GM19193 (cell line): ENCODE measurements around the gene GADD45G.

Experiments used
- POLR2A ChIP-seq: IDR thresholded peaks from 4 replicates; pipeline ENCODE4 v1.6.1; 2011; ENCODE audit not compliant: insufficient read depth, insufficient read length; ENCODE audit errors: extremely low read depth

The GADD45G gene

DNA sequence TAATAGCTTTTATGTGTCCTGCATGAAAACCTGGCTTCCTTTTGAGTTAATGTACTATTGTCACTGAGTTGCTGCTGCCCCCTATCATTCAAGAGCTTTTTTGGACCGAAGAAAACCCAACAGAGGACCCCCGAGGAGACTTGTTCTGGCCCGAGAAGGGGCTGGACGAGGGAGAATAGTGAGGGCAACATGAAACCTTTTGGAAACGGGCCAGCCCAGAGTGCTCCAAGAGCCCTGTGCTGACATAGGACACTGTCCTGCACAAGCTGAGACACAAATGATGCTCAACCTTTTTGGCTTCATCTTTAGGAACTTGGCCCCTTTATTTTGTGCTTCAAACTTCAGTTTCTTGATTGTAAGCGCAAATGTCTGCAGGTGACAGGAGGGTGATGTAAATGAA, 4.0 kb upstream of the GADD45G start:
- no peak for TF ChIP-seq POLR2A

DNA sequence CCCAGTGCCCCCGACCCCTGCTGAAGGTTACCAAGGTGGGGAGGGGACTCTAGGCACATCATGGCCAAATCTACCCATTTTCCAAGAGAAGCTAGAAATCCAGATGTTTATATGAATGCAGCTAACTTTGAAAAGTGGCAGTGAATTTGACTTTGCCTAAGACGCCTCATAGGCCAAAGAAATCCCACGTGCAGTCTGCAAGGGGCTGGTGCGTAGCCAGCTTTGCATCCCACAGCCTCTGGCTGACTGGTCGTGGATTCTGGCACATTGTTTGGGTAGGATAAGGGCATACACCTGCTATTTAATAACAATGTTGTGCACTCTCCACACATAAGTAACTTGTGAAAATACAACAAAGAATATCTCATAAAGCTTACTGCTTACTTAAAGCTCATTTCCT, 3.5 kb upstream of the GADD45G start:
- no peak for TF ChIP-seq POLR2A

DNA sequence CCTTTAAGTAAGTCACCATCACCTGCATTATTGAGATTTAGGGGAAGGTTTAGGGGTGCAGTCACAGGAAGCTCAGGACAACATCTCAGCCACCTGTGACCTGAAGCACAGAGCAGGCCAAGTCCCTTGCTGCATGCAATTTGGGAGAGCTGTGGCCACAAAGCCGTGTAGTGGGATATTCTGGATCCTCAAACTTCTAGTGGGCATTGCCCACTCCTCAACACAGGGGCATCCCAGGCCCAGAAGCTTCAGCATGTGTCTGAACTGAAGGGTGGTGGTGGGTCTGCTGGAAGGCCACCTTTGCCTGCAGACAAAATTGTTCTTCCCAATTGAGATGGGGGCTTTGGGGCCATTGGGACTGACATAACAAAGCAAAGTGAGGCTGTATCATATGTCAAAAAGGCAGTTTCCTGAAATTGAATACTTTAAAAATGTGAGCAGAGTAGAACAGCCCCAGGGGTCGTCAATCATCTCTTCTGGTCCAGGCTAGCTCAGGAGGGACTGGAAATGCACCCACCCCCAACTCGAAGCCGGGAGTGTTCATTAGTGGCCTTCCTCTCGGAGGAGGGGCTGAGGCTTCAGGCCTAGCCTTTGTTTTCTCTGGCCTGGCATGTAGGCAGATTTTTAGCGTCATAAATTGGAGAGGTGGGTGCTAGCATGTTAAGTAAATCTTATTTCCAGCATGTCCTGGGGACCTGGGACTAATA, 2.8 kb upstream of the GADD45G start:
- no peak for TF ChIP-seq POLR2A

DNA sequence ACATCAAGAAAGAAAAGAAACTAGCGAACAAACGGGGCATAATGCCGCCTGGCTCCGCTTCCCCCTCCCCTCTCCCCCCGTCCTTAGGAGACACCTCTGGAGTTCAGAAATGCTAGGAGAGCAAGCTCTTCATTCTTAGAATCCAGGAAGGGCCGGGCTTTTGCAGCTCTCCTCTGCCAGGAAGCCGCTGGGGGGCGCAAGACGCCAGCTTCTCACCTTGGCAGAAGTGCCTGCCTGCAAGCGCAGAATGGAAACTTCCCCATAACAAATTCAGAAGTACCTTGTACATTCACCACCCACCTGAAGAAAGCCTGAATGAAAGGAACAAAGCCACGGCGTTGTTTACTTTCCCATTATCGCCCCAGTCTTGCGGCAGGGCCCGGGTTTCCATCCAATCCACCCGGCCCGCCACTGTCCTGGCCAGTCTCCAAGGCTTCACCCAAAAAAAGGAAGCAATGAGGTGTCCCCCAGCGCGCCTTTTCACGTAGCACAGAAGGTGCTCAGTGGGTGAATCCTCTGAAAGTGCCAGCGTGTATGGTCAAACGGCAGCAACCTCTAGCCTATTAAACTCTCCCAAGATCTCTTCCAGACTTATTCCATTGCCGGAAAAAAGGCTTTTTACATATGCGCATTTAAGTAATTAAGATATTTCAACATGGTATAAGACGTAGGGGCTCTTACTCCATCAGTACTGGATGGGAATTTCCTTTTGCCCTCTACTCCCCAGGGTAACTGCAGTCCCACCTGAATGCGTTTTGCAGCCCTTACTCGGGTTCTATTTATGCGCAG, 1.6 kb upstream of the GADD45G start:
- no peak for TF ChIP-seq POLR2A

DNA sequence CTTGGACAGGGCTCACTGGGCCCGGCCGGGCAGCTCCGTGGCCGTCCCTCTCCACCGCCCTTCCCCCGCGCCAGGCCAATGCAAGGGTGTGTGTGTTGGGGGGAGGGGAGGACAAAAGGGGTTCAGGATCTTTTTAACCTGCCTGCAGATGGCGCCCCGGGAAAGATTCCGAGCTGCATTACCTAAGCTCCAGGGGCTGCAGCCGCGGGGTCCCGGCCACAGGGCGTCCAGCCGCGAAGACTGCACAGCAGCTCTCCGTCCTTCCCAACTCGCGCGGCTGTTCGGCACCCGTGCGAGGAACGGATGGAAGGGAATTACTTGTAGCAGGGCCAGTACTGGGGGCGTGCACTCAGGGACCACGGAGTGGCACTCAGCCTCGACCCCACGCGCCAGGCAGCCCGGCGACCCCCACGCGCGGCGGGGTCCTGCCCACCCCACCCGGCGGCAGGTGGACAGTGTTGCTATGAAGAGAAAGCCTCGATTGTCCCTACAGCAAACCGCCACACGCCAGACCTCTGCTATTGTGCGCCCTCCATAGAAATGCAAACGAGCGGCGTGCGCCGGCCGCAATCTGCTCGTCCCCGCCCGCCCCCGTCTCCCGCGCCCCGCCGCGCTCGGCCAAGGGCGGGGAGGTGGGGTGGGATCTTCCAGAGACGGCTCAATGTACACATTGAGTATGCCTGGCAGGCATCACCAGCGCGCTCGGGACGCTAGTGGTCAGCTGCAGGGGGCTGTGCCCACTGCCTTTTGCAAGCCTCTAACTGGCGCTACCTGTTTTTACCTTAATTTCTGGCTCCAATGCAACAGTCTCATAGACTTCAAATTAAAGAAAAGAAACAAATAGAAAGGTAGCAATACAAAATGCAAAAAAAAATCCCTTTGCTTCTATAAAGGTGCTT, 796 bp upstream of the GADD45G start:
- TF ChIP-seq POLR2A: no peak

DNA sequence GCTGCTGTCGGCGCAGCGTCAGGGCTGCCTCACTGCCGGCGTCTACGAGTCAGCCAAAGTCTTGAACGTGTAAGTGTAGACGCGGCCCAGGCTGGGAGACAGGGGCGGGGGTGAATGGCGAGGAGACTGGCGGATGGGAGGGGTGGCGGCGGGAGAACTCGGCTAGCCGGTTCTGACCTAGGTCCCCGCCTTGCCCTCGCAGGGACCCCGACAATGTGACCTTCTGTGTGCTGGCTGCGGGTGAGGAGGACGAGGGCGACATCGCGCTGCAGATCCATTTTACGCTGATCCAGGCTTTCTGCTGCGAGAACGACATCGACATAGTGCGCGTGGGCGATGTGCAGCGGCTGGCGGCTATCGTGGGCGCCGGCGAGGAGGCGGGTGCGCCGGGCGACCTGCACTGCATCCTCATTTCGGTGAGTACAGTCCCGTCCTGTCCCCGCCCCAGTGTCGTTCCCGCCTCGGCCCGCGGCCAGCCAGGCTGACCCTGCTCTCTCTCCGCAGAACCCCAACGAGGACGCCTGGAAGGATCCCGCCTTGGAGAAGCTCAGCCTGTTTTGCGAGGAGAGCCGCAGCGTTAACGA, 745 bp downstream of the GADD45G start:
- no peak for TF ChIP-seq POLR2A

DNA sequence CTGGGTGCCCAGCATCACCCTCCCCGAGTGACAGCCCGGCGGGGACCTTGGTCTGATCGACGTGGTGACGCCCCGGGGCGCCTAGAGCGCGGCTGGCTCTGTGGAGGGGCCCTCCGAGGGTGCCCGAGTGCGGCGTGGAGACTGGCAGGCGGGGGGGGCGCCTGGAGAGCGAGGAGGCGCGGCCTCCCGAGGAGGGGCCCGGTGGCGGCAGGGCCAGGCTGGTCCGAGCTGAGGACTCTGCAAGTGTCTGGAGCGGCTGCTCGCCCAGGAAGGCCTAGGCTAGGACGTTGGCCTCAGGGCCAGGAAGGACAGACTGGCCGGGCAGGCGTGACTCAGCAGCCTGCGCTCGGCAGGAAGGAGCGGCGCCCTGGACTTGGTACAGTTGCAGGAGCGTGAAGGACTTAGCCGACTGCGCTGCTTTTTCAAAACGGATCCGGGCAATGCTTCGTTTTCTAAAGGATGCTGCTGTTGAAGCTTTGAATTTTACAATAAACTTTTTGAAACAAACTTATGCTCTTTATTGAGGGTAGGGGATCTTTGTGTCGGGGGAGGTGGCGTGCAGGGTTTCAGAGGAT, 1.3 kb downstream of the GADD45G start:
- TF ChIP-seq POLR2A: no peak

DNA sequence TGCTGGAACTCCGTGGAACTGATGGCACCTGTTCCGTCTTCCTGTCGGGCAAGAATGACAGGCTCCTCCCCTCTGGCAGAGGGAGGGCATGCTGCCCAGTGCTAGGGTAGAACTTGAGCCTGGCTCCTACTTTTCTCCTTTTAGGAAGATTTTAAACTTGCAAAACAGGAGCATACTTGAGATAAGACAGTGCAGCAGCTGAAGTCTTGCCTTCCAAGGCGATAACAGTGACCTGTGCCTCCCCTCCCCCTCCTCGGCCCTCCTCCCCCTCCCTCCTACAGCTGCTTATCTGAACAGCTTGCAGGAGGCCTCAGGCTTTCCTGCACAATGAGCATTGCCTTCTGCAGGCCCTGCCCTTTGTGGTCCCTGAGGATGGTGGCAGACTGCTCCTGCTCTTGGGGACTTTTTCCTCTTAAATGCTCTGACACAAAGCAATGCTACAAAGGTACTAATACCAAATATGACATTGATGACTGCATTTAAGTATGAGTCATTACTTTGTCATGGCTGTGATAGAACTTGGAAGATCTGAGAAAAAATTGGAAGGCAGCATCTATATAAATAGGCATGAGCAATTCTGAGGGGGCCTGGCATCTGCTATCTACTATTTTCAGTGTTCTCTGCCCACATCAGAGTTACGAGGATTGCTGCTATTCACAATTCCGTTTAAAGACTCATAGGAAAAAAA, 2.0 kb downstream of the GADD45G start:
- no peak for TF ChIP-seq POLR2A

DNA sequence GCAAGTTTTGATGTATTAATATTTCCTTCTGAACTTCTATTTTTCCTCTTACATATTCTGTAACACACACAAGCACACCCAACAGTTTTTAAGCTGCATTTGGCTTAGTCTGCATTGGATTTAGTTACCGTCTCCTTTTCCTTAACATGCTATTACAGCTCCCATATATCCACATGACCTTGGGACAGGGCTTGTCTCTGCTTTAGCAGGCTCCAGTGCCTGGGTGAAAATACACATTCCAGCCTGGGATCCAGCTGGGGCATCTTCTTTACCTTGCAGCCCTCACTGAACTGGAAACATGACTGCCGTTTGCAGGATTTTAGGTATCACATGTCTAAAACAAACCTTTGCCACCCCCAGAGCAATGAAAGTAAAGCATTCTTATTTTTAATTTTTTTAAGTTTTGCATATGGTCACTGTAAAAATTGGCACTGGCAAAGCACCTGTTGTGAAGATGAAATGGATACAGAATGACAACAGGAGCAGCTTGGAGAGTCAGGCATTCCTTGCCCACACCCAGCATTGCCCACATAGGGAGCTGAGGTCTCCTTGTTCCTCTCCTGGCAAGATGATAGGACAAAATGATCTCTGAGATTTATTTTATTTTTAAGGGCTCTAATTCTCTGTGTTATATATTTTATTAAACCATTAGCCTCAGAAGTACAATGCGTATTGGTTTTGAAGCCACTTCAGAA, 4.0 kb downstream of the GADD45G start:
- no peak for TF ChIP-seq POLR2A

DNA sequence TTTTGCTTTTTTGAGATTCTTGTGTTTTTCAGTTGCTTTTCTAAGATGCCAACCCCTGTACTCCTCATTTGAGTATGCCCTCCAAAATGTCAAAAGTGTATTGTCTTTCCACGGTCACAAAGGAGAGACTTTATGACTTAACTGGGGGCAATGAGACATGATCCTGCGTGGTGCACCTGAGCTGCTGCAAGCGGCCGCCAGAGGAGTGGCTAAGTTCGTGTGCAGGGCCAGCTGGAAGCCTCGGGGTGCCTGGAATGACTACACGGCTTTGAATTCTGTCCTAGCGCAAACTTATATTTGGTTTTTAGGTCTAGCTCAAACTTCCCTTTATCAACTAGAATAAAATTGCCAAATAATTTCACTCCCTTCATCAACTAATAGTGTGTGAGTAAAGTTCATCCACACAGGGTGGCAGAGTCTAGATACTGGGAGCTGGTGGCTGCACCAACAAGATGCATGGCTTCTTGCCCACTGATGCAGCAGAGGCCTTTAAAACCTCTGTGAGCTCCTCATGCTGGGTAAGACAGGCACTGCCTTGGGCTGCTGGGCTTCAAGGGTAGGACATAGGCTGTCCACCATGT, 4.7 kb downstream of the GADD45G start:
- no peak for TF ChIP-seq POLR2A

DNA sequence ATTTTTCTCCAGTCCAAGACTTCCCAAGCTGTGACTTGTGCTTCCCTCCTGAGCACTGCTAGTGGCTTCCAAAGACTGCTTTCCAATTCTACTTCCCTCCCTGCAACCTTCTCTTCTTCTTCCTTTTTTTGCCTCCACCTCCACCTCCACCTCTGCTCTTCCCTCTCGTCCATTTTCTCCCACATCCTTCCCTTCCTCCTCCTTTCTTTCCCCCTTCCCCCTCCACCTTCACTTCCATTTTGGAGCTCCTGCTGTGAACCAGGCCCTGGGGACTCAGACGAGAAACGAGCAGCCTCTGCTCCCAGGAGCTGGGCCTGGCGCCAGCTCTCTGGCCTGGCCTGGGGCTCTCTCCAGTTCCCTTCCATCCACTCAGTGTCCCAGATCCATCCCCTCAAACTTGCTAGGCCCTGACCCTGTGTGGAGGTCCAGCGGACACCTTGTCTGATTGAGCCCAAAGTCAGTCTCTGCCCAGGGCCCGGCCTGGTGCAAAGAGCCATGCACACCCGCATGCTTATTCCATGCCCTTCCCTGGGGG, 5.6 kb downstream of the GADD45G start:
- TF ChIP-seq POLR2A: no peak

DNA sequence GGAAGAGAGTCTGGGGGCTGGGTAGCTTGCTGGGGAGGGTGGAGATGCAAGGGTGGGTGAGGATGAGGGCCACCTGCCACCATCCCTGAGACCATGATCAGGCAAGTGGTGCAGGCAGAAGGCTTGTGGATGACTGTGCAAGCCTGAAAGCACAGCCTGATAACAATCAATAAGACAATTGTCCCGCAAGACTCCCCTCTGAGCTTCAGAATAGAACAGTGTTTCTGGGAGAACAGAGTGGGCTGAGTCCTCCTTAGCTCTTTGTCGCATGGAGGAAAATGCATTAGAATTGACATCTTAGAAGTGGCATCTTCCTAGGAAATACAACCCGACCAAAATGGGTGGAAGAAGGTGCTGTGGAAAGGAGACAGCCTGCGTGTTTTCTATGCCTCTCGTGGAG, 6.6 kb downstream of the GADD45G start:
- TF ChIP-seq POLR2A: no peak

DNA sequence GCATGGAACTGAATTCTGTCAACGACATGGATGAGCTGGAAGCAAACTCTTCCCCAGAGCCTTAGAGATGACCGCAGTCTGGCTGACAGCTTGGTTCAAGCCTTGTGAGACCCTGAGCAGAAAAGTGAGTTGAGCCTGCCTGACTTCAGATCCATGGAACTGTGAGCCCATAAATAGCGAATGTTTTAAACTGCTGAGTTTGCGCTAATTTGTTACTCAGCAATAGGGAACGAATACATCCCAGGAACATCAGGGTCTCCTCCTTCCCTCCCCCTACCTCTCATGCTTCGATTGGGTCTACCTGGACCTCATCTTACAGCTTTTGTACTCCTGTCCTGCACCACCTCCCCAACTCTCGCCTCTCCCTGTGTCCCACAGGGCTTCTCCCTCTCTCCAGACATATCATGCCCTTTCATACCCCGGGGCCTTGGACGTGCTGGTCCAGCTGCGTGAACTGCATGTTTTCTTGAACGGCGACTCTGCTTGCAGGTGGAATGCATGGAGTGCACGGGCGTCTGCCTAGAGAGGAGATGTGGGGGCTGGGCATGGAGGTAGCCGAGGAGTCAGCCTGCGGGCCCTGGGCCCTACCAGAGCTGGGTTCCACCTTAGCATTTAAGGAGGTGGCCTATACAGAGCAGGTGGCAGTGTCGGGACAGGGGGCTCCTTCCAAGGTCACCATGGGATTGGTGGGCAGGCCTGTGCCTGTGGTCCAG, 7.9 kb downstream of the GADD45G start:
- TF ChIP-seq POLR2A: no peak
